IMR-90 (cell line): ENCODE measurements around the gene GRIK3.

Experiments used
- CEBPB ChIP-seq: IDR thresholded peaks from 2 replicates; pipeline ENCODE4 v1.6.1; 2012; ENCODE audit warnings: low read depth, low read length, improper control_type of control experiment
- FOS ChIP-seq: fragments of 150-350 bp; IDR thresholded peaks from 2 replicates; pipeline ENCODE4 v1.6.1; 2016; ENCODE audit warnings: low read depth, low read length
- MAFK ChIP-seq: IDR thresholded peaks from 2 replicates; pipeline ENCODE4 v1.6.1; 2012; ENCODE audit warnings: low read depth, low read length, improper control_type of control experiment
- POLR2A ChIP-seq: IDR thresholded peaks from 2 replicates; pipeline ENCODE4 v1.6.1; 2012; ENCODE audit warnings: mild to moderate bottlenecking, low read depth, low read length
- RAD21 ChIP-seq: IDR thresholded peaks from 2 replicates; pipeline ENCODE4 v1.6.1; 2012; ENCODE audit warnings: low read length, improper control_type of control experiment
- RCOR1 ChIP-seq: IDR thresholded peaks from 2 replicates; pipeline ENCODE4 v1.6.1; 2012; ENCODE audit warnings: mild to moderate bottlenecking, low read length, improper control_type of control experiment; ENCODE audit not compliant: insufficient replicate concordance
- SMC3 ChIP-seq: fragments of 150-350 bp; IDR thresholded peaks from 2 replicates; pipeline ENCODE4 v1.6.1; 2016; ENCODE audit warnings: low read depth, mild to moderate bottlenecking, antibody characterized with exemption, low read length, moderate library complexity
- TF ChIP-seq, protein P1 (sequence below): conservative IDR thresholded peaks from 2 replicates; pipeline ENCODE4 v1.5.1; 2012; ENCODE audit warnings: mild to moderate bottlenecking, low read depth, low read length, improper control_type of control experiment
- TF ChIP-seq, protein P2 (sequence below): fragments of 150-350 bp; IDR thresholded peaks from 2 replicates; pipeline ENCODE4 v1.6.1; 2016; ENCODE audit warnings: low read depth, mild to moderate bottlenecking, low read length, moderate library complexity, borderline replicate concordance
- TF ChIP-seq, protein P3 (sequence below): fragments of 150-350 bp; IDR thresholded peaks from 2 replicates; pipeline ENCODE4 v1.6.1; 2017; ENCODE audit warnings: mild to moderate bottlenecking, antibody characterized with exemption, low read length, low read depth

DNA sequence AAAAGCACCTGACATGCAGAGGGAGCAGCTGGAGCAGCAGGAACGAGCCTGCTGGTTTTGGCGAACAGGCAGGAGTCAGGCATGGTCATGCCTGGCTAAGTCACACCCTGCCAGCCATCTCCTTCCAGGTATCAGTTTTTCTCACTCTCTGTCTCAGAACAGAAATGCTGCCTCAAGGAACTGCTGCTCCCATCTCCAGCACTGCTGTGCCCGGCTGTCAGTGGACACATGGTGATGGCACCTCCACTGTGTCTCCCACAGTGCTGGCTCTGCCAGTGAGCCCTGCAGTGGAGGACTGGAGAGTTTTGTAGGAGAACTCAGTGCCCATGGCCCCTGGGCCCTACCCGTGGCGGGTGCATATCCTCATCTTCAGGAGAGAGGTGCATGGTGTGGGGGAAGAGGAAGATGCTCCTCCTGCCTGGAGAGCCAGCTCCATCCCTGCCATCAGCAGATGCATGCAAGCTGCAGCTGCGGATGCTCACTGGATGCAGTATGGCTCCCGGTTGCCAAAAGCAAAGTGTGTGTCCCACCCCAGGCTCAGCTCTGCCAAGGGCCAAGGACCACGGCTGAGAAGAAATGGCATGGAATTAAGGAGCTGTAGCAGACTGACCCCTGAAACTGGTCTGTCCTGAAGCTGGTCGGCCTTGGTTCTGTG lies 114.7 kb downstream of the GRIK3 start:
- TF ChIP-seq RAD21 (no peak), POLR2A (no peak), SMC3 (no peak), CEBPB (no peak), MAFK (no peak), RCOR1 (no peak), FOS (no peak)
- TF ChIP-seq, protein P1, sequence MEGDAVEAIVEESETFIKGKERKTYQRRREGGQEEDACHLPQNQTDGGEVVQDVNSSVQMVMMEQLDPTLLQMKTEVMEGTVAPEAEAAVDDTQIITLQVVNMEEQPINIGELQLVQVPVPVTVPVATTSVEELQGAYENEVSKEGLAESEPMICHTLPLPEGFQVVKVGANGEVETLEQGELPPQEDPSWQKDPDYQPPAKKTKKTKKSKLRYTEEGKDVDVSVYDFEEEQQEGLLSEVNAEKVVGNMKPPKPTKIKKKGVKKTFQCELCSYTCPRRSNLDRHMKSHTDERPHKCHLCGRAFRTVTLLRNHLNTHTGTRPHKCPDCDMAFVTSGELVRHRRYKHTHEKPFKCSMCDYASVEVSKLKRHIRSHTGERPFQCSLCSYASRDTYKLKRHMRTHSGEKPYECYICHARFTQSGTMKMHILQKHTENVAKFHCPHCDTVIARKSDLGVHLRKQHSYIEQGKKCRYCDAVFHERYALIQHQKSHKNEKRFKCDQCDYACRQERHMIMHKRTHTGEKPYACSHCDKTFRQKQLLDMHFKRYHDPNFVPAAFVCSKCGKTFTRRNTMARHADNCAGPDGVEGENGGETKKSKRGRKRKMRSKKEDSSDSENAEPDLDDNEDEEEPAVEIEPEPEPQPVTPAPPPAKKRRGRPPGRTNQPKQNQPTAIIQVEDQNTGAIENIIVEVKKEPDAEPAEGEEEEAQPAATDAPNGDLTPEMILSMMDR = no peak
- TF ChIP-seq, protein P2, sequence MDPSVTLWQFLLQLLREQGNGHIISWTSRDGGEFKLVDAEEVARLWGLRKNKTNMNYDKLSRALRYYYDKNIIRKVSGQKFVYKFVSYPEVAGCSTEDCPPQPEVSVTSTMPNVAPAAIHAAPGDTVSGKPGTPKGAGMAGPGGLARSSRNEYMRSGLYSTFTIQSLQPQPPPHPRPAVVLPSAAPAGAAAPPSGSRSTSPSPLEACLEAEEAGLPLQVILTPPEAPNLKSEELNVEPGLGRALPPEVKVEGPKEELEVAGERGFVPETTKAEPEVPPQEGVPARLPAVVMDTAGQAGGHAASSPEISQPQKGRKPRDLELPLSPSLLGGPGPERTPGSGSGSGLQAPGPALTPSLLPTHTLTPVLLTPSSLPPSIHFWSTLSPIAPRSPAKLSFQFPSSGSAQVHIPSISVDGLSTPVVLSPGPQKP = no peak
- TF ChIP-seq, protein P3, sequence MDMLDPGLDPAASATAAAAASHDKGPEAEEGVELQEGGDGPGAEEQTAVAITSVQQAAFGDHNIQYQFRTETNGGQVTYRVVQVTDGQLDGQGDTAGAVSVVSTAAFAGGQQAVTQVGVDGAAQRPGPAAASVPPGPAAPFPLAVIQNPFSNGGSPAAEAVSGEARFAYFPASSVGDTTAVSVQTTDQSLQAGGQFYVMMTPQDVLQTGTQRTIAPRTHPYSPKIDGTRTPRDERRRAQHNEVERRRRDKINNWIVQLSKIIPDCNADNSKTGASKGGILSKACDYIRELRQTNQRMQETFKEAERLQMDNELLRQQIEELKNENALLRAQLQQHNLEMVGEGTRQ = no peak
